GM12892 (cell line): ENCODE data around the gene STIM2.
A peak's percentile ranks its signal among the peaks of the same experiment; 100 is the strongest.

Source experiments
- DNase-seq: peaks from one replicate; pipeline ENCODE4 v3.0.0; 2011; ENCODE audit not compliant: insufficient read length
- FAIRE-seq: peaks from 2 replicates; lab custom pipeline; 2011; peaks lifted over from hg19 to GRCh38; lab: Jason Lieb, UNC
- POLR2A ChIP-seq: IDR thresholded peaks from 2 replicates; pipeline ENCODE4 v1.6.1; 2011; ENCODE audit warnings: low read depth, low read length, control low read depth
- POLR2AphosphoS5 ChIP-seq: IDR thresholded peaks from 2 replicates; pipeline ENCODE4 v1.6.1; 2011; ENCODE audit warnings: low read depth, low read length, control low read depth
- TAF1 ChIP-seq: IDR thresholded peaks from 2 replicates; pipeline ENCODE4 v1.6.1; 2011; ENCODE audit warnings: low read depth, mild to moderate bottlenecking, control low read depth, low read length, borderline replicate concordance

STIM2 gene

GRCh38 chr4:27001398-27002164, 140.9 kb downstream of the STIM2 start:
- FAIRE-seq (no peak), DNase-seq (no peak)
- TF ChIP-seq POLR2AphosphoS5 (no peak), TAF1 (no peak), POLR2A (no peak)

GRCh38 chr4:27003642-27004113, 143.0 kb downstream of the STIM2 start:
- FAIRE-seq (no peak), DNase-seq (no peak)
- no peak for TF ChIP-seq TAF1
- no peak for TF ChIP-seq POLR2A
- TF ChIP-seq POLR2AphosphoS5 = no peak

- TF ChIP-seq POLR2A (no peak), TAF1 (no peak), POLR2AphosphoS5 (no peak)
- no peak for FAIRE-seq
- DNase-seq = no peak
Observed at GRCh38 chr4:27005501-27005900, 144.9 kb downstream of the STIM2 start.

GRCh38 chr4:27005905-27006590, 145.4 kb downstream of the STIM2 start:
- FAIRE-seq (no peak), DNase-seq (no peak)
- TF ChIP-seq POLR2AphosphoS5 (no peak), POLR2A (no peak)

- TF ChIP-seq POLR2AphosphoS5 (no peak), POLR2A (no peak), TAF1 (no peak)
- DNase-seq (no peak), FAIRE-seq (no peak)
Observed at GRCh38 chr4:27006646-27007045, 146.0 kb downstream of the STIM2 start.

GRCh38 chr4:27007507-27007906, 146.9 kb downstream of the STIM2 start:
- FAIRE-seq (no peak), DNase-seq (no peak)
- no peak for TF ChIP-seq TAF1
- TF ChIP-seq POLR2A = no peak
- no peak for TF ChIP-seq POLR2AphosphoS5

GRCh38 chr4:27008679-27009078, 148.0 kb downstream of the STIM2 start:
- FAIRE-seq = no peak
- no peak for TF ChIP-seq POLR2AphosphoS5
- TF ChIP-seq TAF1 = no peak
- TF ChIP-seq POLR2A = no peak
- no peak for DNase-seq

GRCh38 chr4:27009539-27009938, 148.9 kb downstream of the STIM2 start:
- no peak for DNase-seq
- peak; percentile 46 for FAIRE-seq
- TF ChIP-seq TAF1 = no peak
- TF ChIP-seq POLR2A = no peak
- no peak for TF ChIP-seq POLR2AphosphoS5

- FAIRE-seq (peak; percentile 68), DNase-seq (no peak)
- TF ChIP-seq TAF1 (no peak), POLR2A (no peak), POLR2AphosphoS5 (no peak)
Observed at GRCh38 chr4:27010334-27010940, 149.8 kb downstream of the STIM2 start.

- peak; percentile 9 for FAIRE-seq
- TF ChIP-seq TAF1 = no peak
- no peak for TF ChIP-seq POLR2A
- TF ChIP-seq POLR2AphosphoS5 = no peak
- DNase-seq = no peak
Observed at GRCh38 chr4:27011401-27011800, 150.8 kb downstream of the STIM2 start.

- FAIRE-seq = no peak
- no peak for TF ChIP-seq POLR2A
- no peak for TF ChIP-seq TAF1
- TF ChIP-seq POLR2AphosphoS5 = no peak
- DNase-seq = no peak
Observed at GRCh38 chr4:27013012-27013411, 152.4 kb downstream of the STIM2 start.

GRCh38 chr4:27016551-27016950, 155.9 kb downstream of the STIM2 start:
- DNase-seq (no peak), FAIRE-seq (peak; percentile 14)
- TF ChIP-seq TAF1 = no peak
- no peak for TF ChIP-seq POLR2AphosphoS5
